Neural cell (in vitro differentiated cells): ENCODE data around the gene C9orf72. TPM values are rescaled to one million over a fixed set of nuclear protein-coding genes. Genes with fewer than 3 reads are reported as not detected.

Experiments used
- H2AFZ ChIP-seq: fragments of 200-600, 300-800 bp; sonication (generic), shearing (Covaris generic); 2 replicates; pipeline ENCODE4 v1.6.0; 2014; ENCODE audit warnings: low read depth, mild to moderate bottlenecking, antibody characterized with exemption, low read length, moderate library complexity
- H3F3A ChIP-seq: fragments of 200-600 bp; shearing (Covaris generic); 2 replicates; pipeline ENCODE4 v1.6.1; 2016; ENCODE audit warnings: mild to moderate bottlenecking, moderate library complexity, mixed read lengths, antibody characterized with exemption, low read length; ENCODE audit not compliant: insufficient read depth, poor library complexity, severe bottlenecking
- H3K27ac ChIP-seq: fragments of 200-600, 300-800 bp; sonication (generic), shearing (Covaris generic); 2 replicates; pipeline ENCODE4 v1.5.1; 2014; ENCODE audit warnings: mild to moderate bottlenecking, low read length, moderate library complexity
- H3K27me3 ChIP-seq: fragments of 300-800, 200-600 bp; sonication (generic), shearing (Covaris generic); 2 replicates; pipeline ENCODE4 v1.6.0; 2014; ENCODE audit warnings: mild to moderate bottlenecking, low read depth, low read length, moderate library complexity; ENCODE audit not compliant: insufficient read depth
- H3K36me3 ChIP-seq: fragments of 300-800, 200-600 bp; sonication (generic), shearing (Covaris generic); 2 replicates; pipeline ENCODE4 v1.5.1; 2014; ENCODE audit warnings: mild to moderate bottlenecking, antibody characterized with exemption, low read length, moderate library complexity; ENCODE audit not compliant: insufficient read depth
- H3K4me2 ChIP-seq: fragments of 300-800, 200-600 bp; sonication (generic), shearing (Covaris generic); 2 replicates; pipeline ENCODE4 v1.6.0; 2014; ENCODE audit warnings: mild to moderate bottlenecking, low read length
- H3K4me3 ChIP-seq: fragments of 300-800, 200-600 bp; sonication (generic), shearing (Covaris generic); 2 replicates; pipeline ENCODE4 v1.5.1; 2014; ENCODE audit warnings: mild to moderate bottlenecking, low read length, moderate library complexity
- H3K79me2 ChIP-seq: fragments of 200-600 bp; shearing (Covaris generic); replicated peaks from 2 replicates; pipeline ENCODE4 v1.6.0; 2014; ENCODE audit warnings: mild to moderate bottlenecking, low read length, moderate library complexity; ENCODE audit not compliant: insufficient read depth
- H3K9ac ChIP-seq: fragments of 300-800, 200-600 bp; sonication (generic), shearing (Covaris generic); 2 replicates; pipeline ENCODE4 v1.6.1; 2016; ENCODE audit warnings: mild to moderate bottlenecking, low read length, mixed read lengths
- H3K9me2 ChIP-seq: fragments of 200-600 bp; shearing (Covaris generic); 2 replicates; pipeline ENCODE4 v1.6.1; 2016; ENCODE audit warnings: mild to moderate bottlenecking, low read length, mixed read lengths; ENCODE audit not compliant: insufficient read depth
- H3K9me3 ChIP-seq: fragments of 200-600, 300-800 bp; sonication (generic), shearing (Covaris generic); 2 replicates; pipeline ENCODE4 v1.6.1; 2016; ENCODE audit warnings: mild to moderate bottlenecking, mixed run types, low read length, moderate library complexity, mixed read lengths
- H4K20me1 ChIP-seq: fragments of 200-600 bp; shearing (Covaris generic); 2 replicates; pipeline ENCODE4 v1.6.1; 2016; ENCODE audit warnings: mild to moderate bottlenecking, mixed run types; ENCODE audit not compliant: insufficient read depth
- EP300 ChIP-seq: fragments of 450-650 bp; conservative IDR thresholded peaks from 2 replicates; pipeline ENCODE4 v1.6.1; 2014; ENCODE audit warnings: antibody characterized with exemption, mild to moderate bottlenecking, moderate library complexity; ENCODE audit not compliant: poor library complexity, severe bottlenecking
- EZH2 ChIP-seq: fragments of 200-600, 300-800 bp; shearing (Covaris generic), sonication (generic); IDR thresholded peaks from 2 replicates; pipeline ENCODE4 v1.6.1; 2014; ENCODE audit warnings: antibody characterized with exemption, low read length, borderline replicate concordance, mild to moderate bottlenecking; ENCODE audit not compliant: insufficient read depth, poor library complexity, severe bottlenecking
- MXI1 ChIP-seq: fragments of 450-650 bp; conservative IDR thresholded peaks from 2 replicates; pipeline ENCODE4 v1.6.1; 2014; ENCODE audit warnings: antibody characterized with exemption, mild to moderate bottlenecking; ENCODE audit not compliant: poor library complexity, severe bottlenecking
- POLR2AphosphoS5 ChIP-seq: IDR thresholded peaks from 2 replicates; pipeline ENCODE4 v1.6.1; 2012
- RAD21 ChIP-seq: fragments of 450-650 bp; conservative IDR thresholded peaks from 2 replicates; pipeline ENCODE4 v1.6.1; 2014; ENCODE audit warnings: antibody characterized with exemption, mild to moderate bottlenecking, moderate library complexity
- SMC3 ChIP-seq: fragments of 450-650 bp; conservative IDR thresholded peaks from 2 replicates; pipeline ENCODE4 v1.6.1; 2014; ENCODE audit warnings: antibody characterized with exemption, mild to moderate bottlenecking, moderate library complexity; ENCODE audit not compliant: poor library complexity
- TAF1 ChIP-seq: IDR thresholded peaks from 2 replicates; pipeline ENCODE4 v1.6.1; 2012; ENCODE audit warnings: low read depth
- polyA plus RNA-seq: library from polyadenylated mRNA; depleted of rRNA; stranded (reverse); fragments of >200 nt; gene quantifications from 2 replicates; pipeline ENCODE4 v1.2.3, GENCODE V29; 2014
- TF ChIP-seq, protein P1 (sequence below): fragments of 450-650 bp; IDR thresholded peaks from 2 replicates; pipeline ENCODE4 v1.5.1; 2014; ENCODE audit warnings: antibody characterized with exemption, mild to moderate bottlenecking, moderate library complexity; ENCODE audit not compliant: poor library complexity, severe bottlenecking
- TF ChIP-seq, protein P2 (sequence below): IDR thresholded peaks from 2 replicates; pipeline ENCODE4 v1.6.1; 2012; ENCODE audit warnings: borderline replicate concordance

The C9orf72 gene
- polyA plus RNA-seq, 1 donor from 2014 or later: 166 TPM

DNA sequence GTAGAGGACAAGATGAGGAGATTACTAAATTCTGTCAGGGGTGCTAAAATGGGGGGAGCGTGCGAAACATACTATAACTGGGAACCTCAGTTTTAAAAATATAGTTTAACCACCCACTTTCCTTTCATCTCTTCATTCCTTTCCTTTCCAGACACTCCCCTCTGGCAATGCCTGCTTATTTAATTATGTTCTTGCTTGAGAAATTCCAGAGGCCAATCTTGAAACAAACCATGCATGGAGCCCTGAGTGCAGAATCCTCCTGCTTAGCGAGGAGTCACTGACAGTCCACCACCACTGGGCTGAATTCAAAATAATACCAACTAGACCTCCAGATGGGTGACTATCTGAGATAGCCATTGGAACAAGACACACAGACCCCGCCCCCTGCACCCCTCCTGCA lies 29.7 kb upstream of the C9orf72 start:
- TF ChIP-seq, protein P1, sequence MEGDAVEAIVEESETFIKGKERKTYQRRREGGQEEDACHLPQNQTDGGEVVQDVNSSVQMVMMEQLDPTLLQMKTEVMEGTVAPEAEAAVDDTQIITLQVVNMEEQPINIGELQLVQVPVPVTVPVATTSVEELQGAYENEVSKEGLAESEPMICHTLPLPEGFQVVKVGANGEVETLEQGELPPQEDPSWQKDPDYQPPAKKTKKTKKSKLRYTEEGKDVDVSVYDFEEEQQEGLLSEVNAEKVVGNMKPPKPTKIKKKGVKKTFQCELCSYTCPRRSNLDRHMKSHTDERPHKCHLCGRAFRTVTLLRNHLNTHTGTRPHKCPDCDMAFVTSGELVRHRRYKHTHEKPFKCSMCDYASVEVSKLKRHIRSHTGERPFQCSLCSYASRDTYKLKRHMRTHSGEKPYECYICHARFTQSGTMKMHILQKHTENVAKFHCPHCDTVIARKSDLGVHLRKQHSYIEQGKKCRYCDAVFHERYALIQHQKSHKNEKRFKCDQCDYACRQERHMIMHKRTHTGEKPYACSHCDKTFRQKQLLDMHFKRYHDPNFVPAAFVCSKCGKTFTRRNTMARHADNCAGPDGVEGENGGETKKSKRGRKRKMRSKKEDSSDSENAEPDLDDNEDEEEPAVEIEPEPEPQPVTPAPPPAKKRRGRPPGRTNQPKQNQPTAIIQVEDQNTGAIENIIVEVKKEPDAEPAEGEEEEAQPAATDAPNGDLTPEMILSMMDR: no peak
- TF ChIP-seq EZH2: no peak
- no peak for TF ChIP-seq MXI1
- TF ChIP-seq POLR2AphosphoS5: no peak
- no peak for TF ChIP-seq RAD21
- TF ChIP-seq EP300: no peak
- TF ChIP-seq TAF1: no peak
- TF ChIP-seq SMC3: no peak
- TF ChIP-seq, protein P2, sequence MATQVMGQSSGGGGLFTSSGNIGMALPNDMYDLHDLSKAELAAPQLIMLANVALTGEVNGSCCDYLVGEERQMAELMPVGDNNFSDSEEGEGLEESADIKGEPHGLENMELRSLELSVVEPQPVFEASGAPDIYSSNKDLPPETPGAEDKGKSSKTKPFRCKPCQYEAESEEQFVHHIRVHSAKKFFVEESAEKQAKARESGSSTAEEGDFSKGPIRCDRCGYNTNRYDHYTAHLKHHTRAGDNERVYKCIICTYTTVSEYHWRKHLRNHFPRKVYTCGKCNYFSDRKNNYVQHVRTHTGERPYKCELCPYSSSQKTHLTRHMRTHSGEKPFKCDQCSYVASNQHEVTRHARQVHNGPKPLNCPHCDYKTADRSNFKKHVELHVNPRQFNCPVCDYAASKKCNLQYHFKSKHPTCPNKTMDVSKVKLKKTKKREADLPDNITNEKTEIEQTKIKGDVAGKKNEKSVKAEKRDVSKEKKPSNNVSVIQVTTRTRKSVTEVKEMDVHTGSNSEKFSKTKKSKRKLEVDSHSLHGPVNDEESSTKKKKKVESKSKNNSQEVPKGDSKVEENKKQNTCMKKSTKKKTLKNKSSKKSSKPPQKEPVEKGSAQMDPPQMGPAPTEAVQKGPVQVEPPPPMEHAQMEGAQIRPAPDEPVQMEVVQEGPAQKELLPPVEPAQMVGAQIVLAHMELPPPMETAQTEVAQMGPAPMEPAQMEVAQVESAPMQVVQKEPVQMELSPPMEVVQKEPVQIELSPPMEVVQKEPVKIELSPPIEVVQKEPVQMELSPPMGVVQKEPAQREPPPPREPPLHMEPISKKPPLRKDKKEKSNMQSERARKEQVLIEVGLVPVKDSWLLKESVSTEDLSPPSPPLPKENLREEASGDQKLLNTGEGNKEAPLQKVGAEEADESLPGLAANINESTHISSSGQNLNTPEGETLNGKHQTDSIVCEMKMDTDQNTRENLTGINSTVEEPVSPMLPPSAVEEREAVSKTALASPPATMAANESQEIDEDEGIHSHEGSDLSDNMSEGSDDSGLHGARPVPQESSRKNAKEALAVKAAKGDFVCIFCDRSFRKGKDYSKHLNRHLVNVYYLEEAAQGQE: no peak
- Histone ChIP-seq H4K20me1 (no peaks in the 10 kb centered on the region), H3K9ac (peak overlapping the region; percentile 20), H3K79me2 (no peaks in the 10 kb centered on the region), H3F3A (no peaks in the 10 kb centered on the region), H3K9me3 (no peaks in the 10 kb centered on the region), H2AFZ (no peak overlapping the region), H3K4me2 (no peak overlapping the region), H3K36me3 (no peaks in the 10 kb centered on the region), H3K9me2 (no peaks in the 10 kb centered on the region), H3K27ac (no peak overlapping the region), H3K4me3 (no peak overlapping the region), H3K27me3 (no peaks in the 10 kb centered on the region)

- TF ChIP-seq SMC3: peak; percentile 58
- peak; percentile 68 for TF ChIP-seq RAD21
- TF ChIP-seq, protein P1: peak; percentile 65
- TF ChIP-seq EP300: no peak
- Histone ChIP-seq H3K9me2 (no peaks in the 10 kb centered on the region), H3K4me2 (no peak overlapping the region), H3K9me3 (no peaks in the 10 kb centered on the region), H2AFZ (no peak overlapping the region), H3K4me3 (no peak overlapping the region), H4K20me1 (no peaks in the 10 kb centered on the region), H3K79me2 (no peaks in the 10 kb centered on the region), H3K9ac (peak overlapping the region; percentile 20), H3K36me3 (no peaks in the 10 kb centered on the region), H3F3A (no peaks in the 10 kb centered on the region), H3K27me3 (no peaks in the 10 kb centered on the region), H3K27ac (no peak overlapping the region)
Measured at GRCh38 chr9:27602142-27602861, 29.0 kb upstream of the C9orf72 start.
